Large intestine (tissue), 12 donors: Measurements from ENCODE around the gene MLYCD. TPM values are rescaled to one million over a fixed set of nuclear protein-coding genes. Genes with fewer than 3 reads are reported as not detected.

Experiments used
- DNase-seq, 2 donors: peaks; one replicate each; pipeline versions ENCODE4 v3.0.0 to v3.0.0-alpha.2; 2013
- H3K27ac ChIP-seq: one replicate; pipeline ENCODE4 v1.5.1; 2013; ENCODE audit warnings: low read length
- H3K27me3 ChIP-seq: 2 replicates; pipeline ENCODE4 v1.6.1; 2013; ENCODE audit warnings: low read length; ENCODE audit not compliant: control insufficient read depth, insufficient read depth
- H3K36me3 ChIP-seq: 2 replicates; pipeline ENCODE4 v1.6.1; 2013; ENCODE audit warnings: low read length; ENCODE audit not compliant: control insufficient read depth, insufficient read depth
- H3K4me1 ChIP-seq: one replicate; pipeline ENCODE4 v1.6.1; 2013; ENCODE audit warnings: low read length; ENCODE audit not compliant: control insufficient read depth, insufficient read depth
- H3K4me3 ChIP-seq: one replicate; pipeline ENCODE4 v1.5.1; 2013; ENCODE audit warnings: low read length
- H3K9me3 ChIP-seq: one replicate; pipeline ENCODE4 v1.6.1; 2013; ENCODE audit warnings: mild to moderate bottlenecking, low read depth, low read length, moderate library complexity; ENCODE audit not compliant: control insufficient read depth
- WGBS: methylation state at CpG from one replicate; pipeline ENCODE4 v1.1.5; 2013; ENCODE audit warnings: low lambda C conversion rate; ENCODE audit not compliant: insufficient coverage; 5-methylcytosine and 5-hydroxymethylcytosine counted together
- long read RNA-seq, 11 donors: transcript quantifications; one replicate each; lab custom pipeline, GENCODE V29; 2026
- polyA plus RNA-seq: library from polyadenylated mRNA; unstranded; fragments of 120-200 nt; gene quantifications from one replicate; pipeline ENCODE4 v1.2.1, GENCODE V29; 2013

The MLYCD gene
- polyA plus RNA-seq = 5.4 TPM
- long read RNA-seq, donor 1, full-length matches to known transcripts = 5 of 5 reads
- long read RNA-seq, donor 1, partial matches to known transcripts = 0 of 5 reads
- long read RNA-seq, donor 1, other reads (novel, unspliced or antisense) = 0 of 5 reads
- long read RNA-seq, donor 2, full-length matches to known transcripts = 9 of 9 reads
- long read RNA-seq, donor 2, partial matches to known transcripts = 0 of 9 reads
- long read RNA-seq, donor 2, other reads (novel, unspliced or antisense) = 0 of 9 reads
- long read RNA-seq, donor 3 = 0 reads
- long read RNA-seq, donor 4 = 0 reads
- long read RNA-seq, donor 5, full-length matches to known transcripts = 3 of 3 reads
- long read RNA-seq, donor 5, partial matches to known transcripts = 0 of 3 reads
- long read RNA-seq, donor 5, other reads (novel, unspliced or antisense) = 0 of 3 reads
- long read RNA-seq, donor 6, full-length matches to known transcripts = 13 of 13 reads
- long read RNA-seq, donor 6, partial matches to known transcripts = 0 of 13 reads
- long read RNA-seq, donor 6, other reads (novel, unspliced or antisense) = 0 of 13 reads
- long read RNA-seq, donor 7, full-length matches to known transcripts = 2 of 2 reads
- long read RNA-seq, donor 7, partial matches to known transcripts = 0 of 2 reads
- long read RNA-seq, donor 7, other reads (novel, unspliced or antisense) = 0 of 2 reads
- long read RNA-seq, donor 8, full-length matches to known transcripts = 11 of 11 reads
- long read RNA-seq, donor 8, partial matches to known transcripts = 0 of 11 reads
- long read RNA-seq, donor 8, other reads (novel, unspliced or antisense) = 0 of 11 reads
- long read RNA-seq, donor 9, full-length matches to known transcripts = 3 of 3 reads
- long read RNA-seq, donor 9, partial matches to known transcripts = 0 of 3 reads
- long read RNA-seq, donor 9, other reads (novel, unspliced or antisense) = 0 of 3 reads
- long read RNA-seq, donor 10, full-length matches to known transcripts = 10 of 10 reads
- long read RNA-seq, donor 10, partial matches to known transcripts = 0 of 10 reads
- long read RNA-seq, donor 10, other reads (novel, unspliced or antisense) = 0 of 10 reads
- long read RNA-seq, donor 11, full-length matches to known transcripts = 8 of 8 reads
- long read RNA-seq, donor 11, partial matches to known transcripts = 0 of 8 reads
- long read RNA-seq, donor 11, other reads (novel, unspliced or antisense) = 0 of 8 reads

- H3K4me3 ChIP-seq = peak within 1 kb of the TSS; percentile 57
- H3K27me3 ChIP-seq = no peaks in the 10 kb centered on the region
- H3K4me1 ChIP-seq = peaks cover 11% of the 10 kb centered on the region
- no peaks in the 10 kb centered on the region for H3K9me3 ChIP-seq
- DNase-seq = peak; percentile 85 to 91
- no peaks in the 10 kb centered on the region for H3K36me3 ChIP-seq
- H3K27ac ChIP-seq = peak within 1 kb of the TSS; percentile 86
- WGBS = no CpG with 5 or more reads among the region's 69 CpGs
Measured at GRCh38 chr16:83898463-83899271, at the start of gene MLYCD. Gene MLYCD, plus strand, starts transcription at chr16:83899115. Its CDS starts 30 bp downstream, at chr16:83899145.

- Histone ChIP-seq H3K27me3 (no peaks in the 10 kb centered on the region), H3K36me3 (no peaks in the 10 kb centered on the region), H3K9me3 (peaks cover 5% of the 10 kb centered on the region), H3K4me3 (no peak overlapping the region), H3K27ac (no peak overlapping the region), H3K4me1 (peaks cover 5% of the 10 kb centered on the region)
- DNase-seq = no peak
- no CpG with 5 or more reads among the region's 6 CpGs for WGBS
Measured at GRCh38 chr16:83849421-83849820, 49.5 kb upstream of the MLYCD start.

GRCh38 chr16:83850947-83851346 lies 48.0 kb upstream of the MLYCD start:
- Histone ChIP-seq H3K9me3 (peaks cover 5% of the 10 kb centered on the region), H3K27ac (no peak overlapping the region), H3K36me3 (no peaks in the 10 kb centered on the region), H3K4me1 (peaks cover 5% of the 10 kb centered on the region), H3K4me3 (no peak overlapping the region), H3K27me3 (no peaks in the 10 kb centered on the region)
- no peak for DNase-seq
- WGBS = 100% methylated on average over 1 of the region's 5 CpGs

GRCh38 chr16:83851473-83851872 lies 47.4 kb upstream of the MLYCD start:
- H3K36me3 ChIP-seq = no peaks in the 10 kb centered on the region
- peaks cover 5% of the 10 kb centered on the region for H3K4me1 ChIP-seq
- DNase-seq = peak; percentile 82 to 87
- H3K9me3 ChIP-seq = peaks cover 5% of the 10 kb centered on the region
- peak overlapping the region; percentile 13 for H3K27ac ChIP-seq
- WGBS = no CpG with 5 or more reads among the region's 4 CpGs
- no peak overlapping the region for H3K4me3 ChIP-seq
- H3K27me3 ChIP-seq = no peaks in the 10 kb centered on the region

GRCh38 chr16:83852774-83853173 lies 46.1 kb upstream of the MLYCD start:
- DNase-seq = no peak
- WGBS = 100% methylated on average over 1 of the region's 11 CpGs

GRCh38 chr16:83853834-83854233 lies 45.1 kb upstream of the MLYCD start:
- Histone ChIP-seq H3K36me3 (no peaks in the 10 kb centered on the region), H3K27me3 (no peaks in the 10 kb centered on the region), H3K9me3 (peaks cover 5% of the 10 kb centered on the region), H3K4me3 (no peak overlapping the region), H3K27ac (no peak overlapping the region), H3K4me1 (peaks cover 5% of the 10 kb centered on the region)
- WGBS = no CpG with 5 or more reads among the region's 8 CpGs
- DNase-seq = no peak

More at GRCh38 chr16:83852774-83853173, 46.1 kb upstream of the MLYCD start:
- Histone ChIP-seq H3K27me3 (no peaks in the 10 kb centered on the region), H3K4me3 (no peak overlapping the region), H3K36me3 (no peaks in the 10 kb centered on the region), H3K4me1 (peaks cover 5% of the 10 kb centered on the region), H3K9me3 (peaks cover 5% of the 10 kb centered on the region), H3K27ac (no peak overlapping the region)

GRCh38 chr16:83854420-83854819 lies 44.5 kb upstream of the MLYCD start:
- Histone ChIP-seq H3K27ac (no peak overlapping the region), H3K36me3 (no peaks in the 10 kb centered on the region), H3K9me3 (peaks cover 5% of the 10 kb centered on the region), H3K27me3 (no peaks in the 10 kb centered on the region), H3K4me3 (no peak overlapping the region), H3K4me1 (peaks cover 5% of the 10 kb centered on the region)
- DNase-seq = no peak
- no CpG with 5 or more reads among the region's 9 CpGs for WGBS

- Histone ChIP-seq H3K4me1 (no peaks in the 10 kb centered on the region), H3K27ac (no peak overlapping the region), H3K36me3 (no peaks in the 10 kb centered on the region), H3K9me3 (peaks cover 5% of the 10 kb centered on the region), H3K27me3 (no peaks in the 10 kb centered on the region), H3K4me3 (no peak overlapping the region)
- no CpG with 5 or more reads among the region's 4 CpGs for WGBS
- no peak for DNase-seq
Measured at GRCh38 chr16:83856792-83857191, 42.1 kb upstream of the MLYCD start.

GRCh38 chr16:83859265-83859664 lies 39.6 kb upstream of the MLYCD start:
- H3K27me3 ChIP-seq = no peaks in the 10 kb centered on the region
- no peak for DNase-seq
- no peaks in the 10 kb centered on the region for H3K9me3 ChIP-seq
- no peaks in the 10 kb centered on the region for H3K4me1 ChIP-seq
- no CpG with 5 or more reads among the region's 8 CpGs for WGBS
- H3K4me3 ChIP-seq = no peak overlapping the region
- H3K27ac ChIP-seq = no peak overlapping the region
- H3K36me3 ChIP-seq = no peaks in the 10 kb centered on the region
